ENCODE results near the gene ANKRD2.
A peak's percentile ranks its signal among the peaks of the same experiment; 100 is the strongest.

ANKRD2 gene

DNA sequence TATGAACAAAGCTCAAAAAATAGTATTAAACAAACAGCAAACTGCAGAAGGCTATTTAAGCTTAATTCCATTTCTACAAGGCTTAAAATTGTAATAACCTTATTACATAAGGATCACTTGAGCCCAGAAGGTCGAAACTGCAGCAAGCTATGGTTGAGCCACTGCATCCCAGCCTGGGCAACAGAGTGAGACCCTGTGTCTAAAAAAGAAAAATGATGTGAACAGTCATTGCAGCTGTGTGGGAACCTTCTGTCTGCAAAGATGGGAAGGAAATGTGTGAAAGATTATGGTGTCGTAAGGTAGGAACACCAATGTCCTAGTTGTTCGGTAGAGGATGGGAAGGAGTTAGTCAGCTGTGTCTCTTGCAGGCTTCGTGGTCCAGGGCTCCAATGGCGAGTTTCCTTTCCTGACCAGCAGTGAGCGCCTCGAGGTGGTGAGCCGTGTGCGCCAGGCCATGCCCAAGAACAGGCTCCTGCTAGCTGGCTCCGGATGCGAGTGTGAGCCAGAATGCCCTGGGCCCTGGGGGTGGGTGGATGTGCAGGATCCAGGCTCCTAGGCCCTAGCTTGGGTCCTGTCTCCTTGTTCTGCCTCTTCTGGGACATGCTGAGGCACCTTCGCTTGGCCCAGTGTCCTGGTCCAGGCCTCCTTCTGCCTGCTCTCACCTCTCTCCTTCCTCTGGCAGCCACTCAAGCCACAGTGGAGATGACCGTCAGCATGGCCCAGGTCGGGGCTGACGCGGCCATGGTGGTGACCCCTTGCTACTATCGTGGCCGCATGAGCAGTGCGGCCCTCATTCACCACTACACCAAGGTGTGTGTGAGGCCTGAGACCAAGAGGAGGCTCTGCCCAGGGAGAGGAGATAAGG lies 26.1 kb downstream of the ANKRD2 start:
- no peak for DNase-seq

DNA sequence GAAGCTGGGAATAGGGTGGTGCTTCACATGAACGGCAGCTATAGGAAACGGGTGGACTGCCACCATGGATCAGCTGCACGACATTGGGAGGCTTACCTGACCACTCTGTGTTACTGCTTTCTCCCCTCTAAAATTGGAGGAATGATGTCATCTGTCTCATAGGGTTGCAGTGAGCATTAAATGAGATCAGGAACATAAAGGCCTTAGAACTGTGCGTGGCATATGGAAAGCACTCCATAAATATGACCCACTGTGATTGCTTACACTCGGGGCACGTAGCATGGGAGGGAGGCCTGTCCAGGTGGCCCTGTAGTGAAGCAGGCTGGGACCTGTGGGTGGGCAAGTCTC lies 26.7 kb downstream of the ANKRD2 start:
- no peak for DNase-seq

DNA sequence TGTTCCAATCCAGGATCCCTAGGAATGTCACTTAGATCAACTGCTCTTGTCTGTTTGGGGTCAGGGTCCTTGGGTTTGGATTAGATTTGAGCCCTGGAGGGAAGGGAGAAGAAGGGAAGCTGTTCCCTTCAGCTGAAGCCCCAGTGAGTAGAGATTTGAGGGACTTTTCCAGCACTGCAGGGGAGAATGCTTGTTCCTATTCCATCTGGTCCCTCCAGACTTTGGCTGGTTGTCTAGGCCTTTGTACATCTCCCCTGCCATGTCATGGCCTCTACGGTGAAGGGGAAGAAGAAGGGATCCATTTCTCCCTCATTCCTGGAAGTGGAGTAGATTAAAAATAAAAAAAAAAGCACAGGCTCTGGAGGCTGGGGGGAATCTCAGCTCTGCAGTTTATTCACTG lies 28.0 kb downstream of the ANKRD2 start:
- no peak for DNase-seq

DNA sequence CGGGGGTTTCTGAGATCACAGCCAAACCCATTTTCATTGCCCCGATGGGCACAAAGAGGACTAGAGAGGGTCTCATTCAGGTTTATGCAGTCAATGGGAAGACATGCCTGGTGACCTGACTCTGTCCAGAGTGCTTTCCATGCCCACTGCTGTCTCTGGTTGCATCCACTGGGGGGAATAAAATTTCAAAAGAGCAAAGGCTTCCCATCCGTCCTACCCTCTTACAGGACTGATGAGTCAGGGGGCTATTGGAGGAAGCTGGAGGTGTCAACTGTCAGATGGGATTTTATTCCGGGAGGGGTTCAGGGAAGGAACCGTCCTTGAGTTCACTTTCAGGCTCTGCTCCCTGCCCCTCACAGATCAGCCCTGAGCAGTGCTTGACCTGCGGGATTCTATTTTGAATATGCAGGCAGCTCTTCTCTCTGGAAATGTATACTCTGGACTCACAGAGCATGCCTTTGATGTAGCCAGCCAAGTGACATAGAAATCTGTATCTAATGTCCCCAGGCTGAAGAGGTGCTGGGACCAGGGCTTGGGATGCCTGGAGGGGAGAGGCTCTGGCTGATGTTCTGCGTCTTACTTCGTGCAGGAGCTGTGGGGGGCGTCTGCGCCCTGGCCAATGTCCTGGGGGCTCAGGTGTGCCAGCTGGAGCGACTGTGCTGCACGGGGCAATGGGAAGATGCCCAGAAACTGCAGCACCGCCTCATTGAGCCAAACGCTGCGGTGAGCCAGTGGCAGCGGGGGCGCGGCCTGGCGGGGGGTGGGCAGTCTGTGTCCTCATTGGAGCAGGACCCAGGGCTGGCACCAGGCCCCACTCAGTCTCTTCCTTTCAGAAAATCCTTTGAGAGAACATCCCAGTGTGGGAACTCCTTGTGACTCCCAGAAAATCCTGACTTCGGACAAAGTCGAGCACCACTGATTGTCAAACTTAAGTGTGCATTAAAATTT lies 29.0 kb downstream of the ANKRD2 start:
- no peak for DNase-seq

DNA sequence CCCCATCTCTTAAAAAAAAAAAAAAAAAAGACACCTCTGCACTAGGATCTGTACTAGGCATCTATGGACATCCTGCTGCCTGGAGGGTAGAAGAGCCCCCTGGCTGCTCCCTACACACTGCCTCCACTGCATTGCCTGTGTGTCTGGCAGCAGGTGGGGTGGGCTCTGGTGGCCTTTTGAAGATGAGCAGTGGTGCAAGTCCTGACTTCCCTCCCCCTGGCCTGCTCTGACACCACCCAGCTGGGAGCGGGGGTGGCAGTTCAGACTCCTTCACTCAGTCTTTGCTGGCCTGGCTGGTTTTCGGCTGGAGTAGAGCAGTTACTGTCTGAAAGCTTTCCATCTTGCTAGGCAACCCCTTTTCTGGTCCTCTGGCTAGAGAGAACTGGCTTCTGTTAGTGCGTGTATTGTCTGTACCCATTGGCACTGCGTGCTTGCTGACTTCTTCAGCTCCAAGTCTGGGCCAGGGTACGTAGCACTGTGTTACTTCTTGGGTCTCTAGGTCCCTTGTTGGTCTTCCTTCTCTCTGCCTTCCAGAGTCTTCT lies 34.6 kb downstream of the ANKRD2 start:
- no peak for DNase-seq

DNA sequence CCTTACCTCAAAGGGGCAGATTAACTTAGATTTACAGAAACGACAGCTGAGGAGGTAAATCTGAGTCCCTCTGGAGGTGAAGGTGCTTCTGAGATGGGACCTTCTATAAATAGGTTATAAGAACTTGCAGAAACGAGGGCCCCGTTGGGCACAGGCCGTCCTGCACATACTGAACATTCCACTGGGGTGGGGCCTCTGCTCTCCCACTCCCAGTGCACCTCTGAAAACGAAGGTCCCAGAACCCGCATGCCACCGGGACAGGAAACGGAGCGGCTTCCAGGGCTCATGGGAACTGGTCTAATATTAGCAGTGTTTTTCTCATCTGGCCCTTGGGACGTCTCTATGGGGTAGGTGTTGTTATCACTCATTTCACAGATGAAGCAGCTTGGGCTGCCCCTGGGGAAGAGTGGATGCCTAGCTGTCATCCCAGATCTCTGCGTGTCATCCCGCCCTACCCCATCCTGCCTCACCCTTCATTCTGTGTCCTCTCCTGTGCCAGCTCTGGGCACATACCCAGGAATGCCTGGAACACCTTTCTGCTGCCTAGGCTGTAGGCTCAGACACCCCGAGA lies 36.5 kb downstream of the ANKRD2 start:
- no peak for DNase-seq

DNA sequence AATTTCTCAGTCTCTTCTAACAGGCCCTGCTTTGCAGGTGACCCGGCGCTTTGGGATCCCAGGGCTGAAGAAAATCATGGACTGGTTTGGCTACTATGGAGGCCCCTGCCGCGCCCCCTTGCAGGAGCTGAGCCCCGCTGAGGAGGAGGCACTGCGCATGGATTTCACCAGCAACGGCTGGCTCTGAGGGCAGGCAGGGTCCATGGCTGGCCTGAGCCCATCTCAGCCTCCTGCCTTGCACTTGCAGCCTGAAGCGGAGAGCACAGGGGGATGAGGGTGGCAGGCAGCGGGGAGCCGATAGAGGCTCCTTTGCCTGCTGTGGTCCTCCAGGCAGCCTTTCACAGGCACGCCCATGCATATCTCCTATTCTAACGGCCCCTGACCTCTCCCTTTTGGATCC lies 38.9 kb downstream of the ANKRD2 start:
- no peak for DNase-seq

DNA sequence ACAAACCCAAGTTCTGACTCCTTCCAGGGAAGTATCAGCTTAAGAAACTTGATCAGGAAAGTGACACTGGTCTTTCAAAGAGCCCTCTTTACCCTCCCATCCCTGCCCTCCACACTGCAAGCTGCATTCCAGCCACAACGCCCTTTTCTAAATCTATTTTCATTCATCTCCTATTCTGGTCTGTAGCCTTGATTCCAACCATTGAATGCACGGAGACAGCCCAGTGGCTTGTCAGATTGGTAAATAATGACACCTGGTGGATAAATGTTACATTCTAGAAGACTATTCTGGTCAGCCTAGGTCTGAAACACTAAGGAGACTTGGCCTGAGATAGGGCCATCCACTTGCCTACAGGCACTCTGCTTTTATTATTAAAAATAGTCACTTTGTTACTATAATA lies 39.8 kb downstream of the ANKRD2 start:
- peak; percentile 35 to 41 for DNase-seq

DNA sequence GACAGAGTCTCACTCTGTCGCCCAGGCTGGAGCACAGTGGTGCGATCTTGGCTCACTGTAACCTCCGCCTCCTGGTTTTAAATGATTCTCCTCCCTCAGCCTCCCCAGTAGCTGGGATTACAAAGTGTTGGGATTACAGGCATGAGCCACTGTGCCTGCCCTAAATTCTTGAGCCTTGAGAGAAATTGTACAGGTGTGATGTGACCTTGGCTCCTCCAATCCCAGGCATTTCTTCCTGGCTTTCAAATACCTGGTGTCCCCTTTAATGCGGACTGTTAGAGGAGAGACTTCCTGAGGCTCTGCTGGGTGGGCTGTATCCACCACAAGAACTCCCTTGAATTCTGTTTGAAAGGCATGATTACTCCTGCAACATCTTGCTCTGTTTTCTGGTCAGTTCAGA lies 45.7 kb downstream of the ANKRD2 start:
- no peak for DNase-seq

DNA sequence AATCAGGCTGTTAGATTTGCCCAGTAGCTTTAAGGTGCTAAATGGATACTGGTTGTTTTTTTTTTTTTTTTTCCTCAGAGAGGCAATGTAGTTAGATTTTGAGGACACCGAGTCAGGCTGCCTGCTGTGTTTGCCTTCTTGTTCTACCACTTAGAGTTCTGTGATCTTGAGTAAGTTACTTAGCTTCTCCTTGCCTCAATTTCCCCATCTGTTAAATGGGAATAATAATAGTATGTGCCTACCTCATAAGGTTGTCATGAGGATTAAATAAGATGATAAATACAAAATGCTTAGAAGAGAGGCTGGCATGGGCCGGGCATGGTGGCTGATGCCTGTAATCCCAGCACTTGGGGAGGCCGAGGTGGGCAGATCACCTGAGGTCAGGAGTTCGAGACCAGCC lies 46.2 kb downstream of the ANKRD2 start:
- no peak for DNase-seq

DNA sequence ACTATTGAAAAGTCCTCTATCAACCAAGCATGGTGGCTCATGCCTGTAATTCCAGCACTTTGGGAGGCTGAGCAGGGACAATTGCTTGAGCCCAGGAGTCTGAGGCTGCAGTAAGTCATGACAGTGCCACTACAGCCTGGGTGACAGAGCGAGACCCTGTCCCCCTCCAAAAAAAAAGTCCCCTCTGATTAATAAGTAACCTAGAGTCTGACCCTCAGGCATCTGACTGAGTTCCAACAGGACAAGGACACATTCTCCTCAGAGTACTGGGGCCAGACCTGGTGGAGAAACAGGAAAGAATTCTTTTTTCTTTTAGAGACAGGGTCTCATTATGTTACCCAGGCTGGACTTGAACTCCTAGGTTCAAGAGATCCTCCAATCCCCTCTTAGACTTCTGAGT lies 50.7 kb downstream of the ANKRD2 start:
- DNase-seq = no peak

DNA sequence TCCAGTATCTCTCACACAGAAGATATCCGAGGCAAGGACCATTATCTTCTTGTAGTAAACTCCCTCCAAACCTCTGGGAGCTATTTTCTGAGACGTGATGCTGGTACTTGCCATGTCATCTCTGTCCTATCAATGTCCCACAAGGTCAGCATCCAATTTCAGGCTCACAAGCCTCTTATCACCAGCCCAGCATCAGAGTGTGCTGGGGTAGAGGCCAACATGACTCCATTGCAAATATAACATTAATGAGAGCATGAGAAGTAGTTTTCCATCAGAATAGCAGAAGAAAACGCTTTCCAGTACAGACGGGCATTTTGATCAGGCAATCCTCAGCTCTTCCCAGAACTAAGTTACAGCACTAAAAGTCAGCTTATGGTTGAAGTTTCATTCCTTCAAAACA lies 55.2 kb downstream of the ANKRD2 start:
- no peak for DNase-seq

DNA sequence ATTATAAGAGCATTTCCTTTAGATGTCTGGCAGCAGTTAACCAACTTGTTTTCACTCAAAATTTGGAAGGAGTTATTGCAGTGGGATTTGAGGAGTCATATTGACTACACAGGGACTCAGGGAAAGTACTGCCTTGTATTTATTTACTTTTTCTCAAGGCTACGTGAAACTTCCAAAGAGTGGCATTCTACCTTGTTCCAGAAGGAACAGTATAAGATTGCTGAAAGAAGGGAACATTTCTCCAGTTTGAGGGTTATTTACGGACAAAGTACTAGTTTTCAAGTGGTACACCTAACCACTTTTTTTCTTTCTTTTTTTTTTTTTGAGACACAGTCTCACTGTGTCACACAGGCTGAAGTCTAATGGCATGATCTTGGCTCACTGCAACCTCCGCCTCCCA lies 55.6 kb downstream of the ANKRD2 start:
- DNase-seq = no peak

DNA sequence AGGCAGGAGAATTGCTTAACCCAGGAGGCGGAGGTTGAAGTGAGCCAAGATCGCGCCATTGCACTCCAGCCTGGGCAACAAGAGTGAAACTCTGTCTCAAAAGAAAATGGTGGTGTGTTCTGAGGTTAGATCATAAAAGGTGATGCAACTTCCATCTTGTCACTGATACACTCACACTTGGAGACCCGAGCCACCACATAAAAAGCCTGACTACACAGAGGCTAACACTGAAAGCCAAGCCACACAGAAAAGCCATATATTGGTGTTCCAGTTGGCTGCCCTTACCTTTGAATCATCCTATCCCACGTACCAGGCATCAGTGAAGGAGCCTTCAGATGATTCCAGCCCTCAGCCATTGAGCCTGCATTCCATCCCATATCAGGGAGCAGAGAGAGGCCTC lies 56.7 kb downstream of the ANKRD2 start:
- DNase-seq = no peak

DNA sequence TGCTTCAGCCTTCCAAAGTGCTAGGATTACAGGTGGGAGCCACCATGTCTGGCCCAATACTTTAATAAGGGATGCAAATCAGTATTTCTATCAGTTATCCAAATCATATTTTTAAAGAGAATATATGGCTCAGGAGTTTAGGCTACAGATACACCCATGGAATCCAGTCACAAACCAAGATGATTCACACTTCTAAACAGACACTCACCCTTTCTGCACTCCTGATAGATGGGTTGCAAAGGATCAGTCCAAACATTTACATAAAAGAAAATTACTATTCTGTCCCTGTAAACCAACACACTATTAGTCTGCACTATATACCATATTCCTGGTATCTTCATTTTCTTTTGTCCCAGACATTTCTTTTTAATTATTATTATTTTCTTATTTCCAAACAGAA lies 58.5 kb downstream of the ANKRD2 start:
- DNase-seq = no peak

DNA sequence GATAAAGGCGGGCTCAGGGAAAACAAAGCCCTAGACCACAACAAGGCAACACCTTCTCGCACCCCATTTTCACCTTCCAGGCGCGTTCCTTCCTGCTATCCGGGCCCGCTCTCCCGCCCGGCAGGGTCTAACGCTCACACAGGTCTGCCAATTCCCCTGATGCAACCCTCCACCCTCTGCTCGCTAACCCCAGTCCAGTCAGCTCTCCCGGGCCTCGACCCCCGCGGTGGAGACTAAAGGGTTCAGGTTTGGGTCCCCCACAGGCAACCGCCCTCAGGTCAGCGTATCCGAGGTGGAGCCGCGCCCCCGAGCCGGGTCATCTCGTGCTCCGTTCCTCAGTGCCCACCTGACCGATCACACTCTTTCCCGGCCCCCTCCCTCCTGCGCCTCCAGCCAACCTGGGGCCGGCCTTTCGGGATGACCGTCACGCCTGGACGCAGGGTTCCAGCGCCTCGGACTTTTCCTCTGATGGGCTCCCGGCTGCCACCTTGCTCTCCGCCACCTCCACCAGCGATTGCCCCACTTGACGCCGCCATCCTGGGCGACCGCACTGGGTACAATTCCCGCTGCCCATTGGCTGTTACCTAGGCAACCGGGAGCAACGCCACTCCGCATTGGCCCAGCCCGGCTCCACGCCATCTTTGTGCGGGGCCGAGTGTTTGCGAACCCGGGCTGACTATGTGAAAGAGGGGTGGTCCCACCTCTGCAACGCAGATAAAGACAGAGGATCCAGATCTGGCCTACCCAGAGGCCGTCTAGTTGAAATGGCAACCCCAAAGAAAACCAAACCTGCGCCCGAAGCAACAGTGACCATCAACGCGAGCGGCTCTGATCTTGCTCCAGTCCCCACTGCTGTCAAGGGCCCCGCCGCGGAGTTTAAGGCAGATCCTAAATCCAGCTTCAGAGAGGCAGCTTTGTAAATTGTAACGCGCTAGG lies 60.6 kb downstream of the ANKRD2 start, which contains the start of gene MORN4:
TSS of gene MORN4 (minus strand) at position 552 of the 936 bp plus-strand sequence. CDS start 13,847 bp downstream, outside the sequence.
- no peak for DNase-seq
